GM23338 (cell line): ENCODE data around the gene CDCP1. TPM values are rescaled to one million over a fixed set of nuclear protein-coding genes. Genes with fewer than 3 reads are reported as not detected.

Experiments
- ATAC-seq: fragments of 200-7000 bp; cut with Tn5 transposase; 3 replicates; pipeline ENCODE4 v1.9.1; 2020
- DNase-seq: peaks from one replicate; pipeline ENCODE4 v3.0.0-alpha.2; 2015; ENCODE audit warnings: low spot score
- H2AFZ ChIP-seq: fragments of 200-600 bp; sonication (generic); 2 replicates; pipeline ENCODE4 v1.8.0; 2016; ENCODE audit warnings: antibody characterized with exemption, mild to moderate bottlenecking, moderate library complexity
- H3F3A ChIP-seq: fragments of 200-600 bp; sonication (generic); replicated peaks from 2 replicates; pipeline ENCODE4 v1.8.0; 2017; ENCODE audit warnings: antibody characterized with exemption, mixed run types, low read depth
- H3K27ac ChIP-seq: fragments of 200-600 bp; sonication (generic); 2 replicates; pipeline ENCODE4 v1.6.1; 2016; ENCODE audit warnings: low read depth
- H3K27me3 ChIP-seq: fragments of 200-600 bp; sonication (generic); 2 replicates; pipeline ENCODE4 v1.8.0; 2016; ENCODE audit warnings: mild to moderate bottlenecking, mixed run types, moderate library complexity; ENCODE audit not compliant: insufficient read depth
- H3K36me3 ChIP-seq: fragments of 200-600 bp; sonication (generic); 2 replicates; pipeline ENCODE4 v1.8.0; 2016; ENCODE audit warnings: mild to moderate bottlenecking; ENCODE audit not compliant: insufficient read depth
- H3K4me1 ChIP-seq: fragments of 200-600 bp; sonication (generic); 2 replicates; pipeline ENCODE4 v1.8.0; 2016; ENCODE audit warnings: mild to moderate bottlenecking, moderate library complexity; ENCODE audit not compliant: insufficient read depth
- H3K4me2 ChIP-seq: fragments of 200-600 bp; sonication (generic); 2 replicates; pipeline ENCODE4 v1.7.1; 2017; ENCODE audit warnings: mixed run types
- H3K4me3 ChIP-seq: fragments of 200-600 bp; sonication (generic); 2 replicates; pipeline ENCODE4 v1.6.1; 2016; ENCODE audit warnings: mixed run types
- H3K79me2 ChIP-seq: fragments of 200-600 bp; sonication (generic); replicated peaks from 2 replicates; pipeline ENCODE4 v1.8.0; 2017; ENCODE audit warnings: mild to moderate bottlenecking; ENCODE audit not compliant: insufficient read depth
- H3K9me2 ChIP-seq: fragments of 200-600 bp; sonication (generic); 2 replicates; pipeline ENCODE4 v1.8.0; 2017; ENCODE audit not compliant: insufficient read depth
- H4K20me1 ChIP-seq: fragments of 200-600 bp; sonication (generic); replicated peaks from 2 replicates; pipeline ENCODE4 v1.8.0; 2017; ENCODE audit warnings: mild to moderate bottlenecking; ENCODE audit not compliant: insufficient read depth
- H3K27ac Mint-ChIP-seq: 2 replicates; pipeline ENCODE4 v1.8.0; 2020; ENCODE audit warnings: inconsistent platforms, mild to moderate bottlenecking, moderate library complexity, mixed read lengths
- H3K27me3 Mint-ChIP-seq: 3 replicates; pipeline ENCODE4 v1.8.0; 2022; ENCODE audit warnings: low read depth, mild to moderate bottlenecking, moderate library complexity, mixed read lengths, inconsistent platforms; ENCODE audit not compliant: insufficient read depth, poor library complexity
- H3K36me3 Mint-ChIP-seq: 3 replicates; pipeline ENCODE4 v1.8.0; 2021; ENCODE audit warnings: low read depth, mild to moderate bottlenecking, inconsistent platforms, moderate library complexity, mixed read lengths
- H3K4me1 Mint-ChIP-seq: 3 replicates; pipeline ENCODE4 v1.8.0; 2020; ENCODE audit warnings: mild to moderate bottlenecking, inconsistent platforms, mixed read lengths
- H3K4me3 Mint-ChIP-seq: 3 replicates; pipeline ENCODE4 v1.8.0; 2021; ENCODE audit warnings: moderate library complexity, mild to moderate bottlenecking, inconsistent platforms, mixed read lengths
- H3K9me3 Mint-ChIP-seq: 3 replicates; pipeline ENCODE4 v1.8.0; 2020; ENCODE audit warnings: moderate library complexity, mild to moderate bottlenecking, inconsistent platforms, mixed read lengths
- CREB1 ChIP-seq: fragments of 250-450 bp; sonication (Bioruptor Pico); IDR thresholded peaks from 2 replicates; pipeline ENCODE4 v1.5.0; 2020; ENCODE audit warnings: low read depth, mild to moderate bottlenecking, moderate library complexity
- NANOG ChIP-seq: IDR thresholded peaks from 2 replicates; pipeline ENCODE4 v1.6.1; 2016; ENCODE audit warnings: antibody characterized with exemption, borderline replicate concordance
- polyA plus RNA-seq: library from polyadenylated mRNA; unstranded; fragments of >200 nt; fragmentation: Nextera tagmentation; extraction: Ambion mirVana; gene quantifications from 2 replicates; pipeline ENCODE4 v1.2.1, GENCODE V29; 2016
- total RNA-seq: library from RNA; depleted of rRNA; stranded (reverse); fragments of >200 nt; shearing (Covaris generic); gene quantifications from 2 replicates; pipeline ENCODE4 v1.2.3, GENCODE V29; 2014
- TF ChIP-seq, protein P1 (sequence below): IDR thresholded peaks from one replicate; pipeline ENCODE4 v1.6.1; 2018; ENCODE audit warnings: antibody characterized with exemption; ENCODE audit not compliant: unreplicated experiment
- TF ChIP-seq, protein P2 (sequence below): fragments of 250-450 bp; sonication (Bioruptor Pico); IDR thresholded peaks from 2 replicates; pipeline ENCODE4 v1.5.0; 2020; ENCODE audit warnings: mild to moderate bottlenecking, moderate library complexity

CDCP1 gene
- total and polyA plus RNA-seq, 2 experiments from 2014 or later: 7.7 to 20.1 TPM

DNA sequence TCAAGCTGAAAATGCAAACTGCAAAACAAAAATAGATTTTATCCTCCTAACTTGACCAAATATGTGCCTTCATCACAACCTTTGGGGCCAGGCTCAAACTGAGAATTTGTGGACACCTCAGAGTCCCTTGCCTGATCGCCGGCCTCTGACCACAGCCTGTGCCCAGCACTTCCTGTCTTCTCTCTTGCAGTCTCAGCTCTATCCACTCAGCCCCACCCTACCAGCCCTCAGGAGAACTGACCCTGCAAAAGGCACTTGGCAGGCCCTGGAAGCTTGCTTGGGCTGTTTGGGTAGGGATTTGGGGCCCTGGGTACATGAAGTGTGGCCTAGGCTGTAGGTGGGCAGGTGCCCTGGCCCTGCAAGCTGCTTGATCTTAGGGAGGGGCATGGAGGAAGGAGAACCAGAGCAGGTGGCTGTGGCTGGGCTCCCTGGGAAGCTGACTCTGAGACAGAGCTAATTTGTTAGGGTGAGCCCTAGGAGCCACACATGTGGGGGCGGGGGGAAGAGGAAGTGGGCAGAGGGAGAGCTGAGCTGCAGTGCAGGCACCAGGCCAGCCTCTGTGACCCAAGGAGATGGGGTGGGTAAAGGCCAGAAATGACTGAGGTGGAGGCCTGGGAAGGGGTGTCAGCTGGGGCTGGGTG lies 111.4 kb downstream of the CDCP1 start:
- ATAC-seq (no peak), DNase-seq (no peak)

More for the DNA sequence above, 111.4 kb downstream of the CDCP1 start:
- H3K36me3 Mint-ChIP-seq: no peaks in the 10 kb centered on the region
- peaks cover 13% of the 10 kb centered on the region for H3K4me1 ChIP-seq
- no peak overlapping the region for H3K27ac ChIP-seq
- H3F3A ChIP-seq: 0 out of 2 replicates have a peak, but pooled peaks cover 4% of the 10 kb centered on the region
- no peak overlapping the region for H2AFZ ChIP-seq
- H3K4me1 Mint-ChIP-seq: peaks cover 30% of the 10 kb centered on the region; the same call in 2 of the 3 replicates
- no peaks in the 10 kb centered on the region for H3K79me2 ChIP-seq
- H3K4me3 ChIP-seq: no peak overlapping the region
- H3K27me3 ChIP-seq: peaks cover 40% of the 10 kb centered on the region
- peaks cover 52% of the 10 kb centered on the region for H3K27me3 Mint-ChIP-seq
- no peaks in the 10 kb centered on the region for H4K20me1 ChIP-seq
- no peaks in the 10 kb centered on the region for H3K9me2 ChIP-seq
- no peaks in the 10 kb centered on the region for H3K9me3 Mint-ChIP-seq
- H3K27ac Mint-ChIP-seq: no peak overlapping the region
- H3K4me2 ChIP-seq: no peak overlapping the region
- H3K4me3 Mint-ChIP-seq: no peak overlapping the region
- TF ChIP-seq, protein P1, sequence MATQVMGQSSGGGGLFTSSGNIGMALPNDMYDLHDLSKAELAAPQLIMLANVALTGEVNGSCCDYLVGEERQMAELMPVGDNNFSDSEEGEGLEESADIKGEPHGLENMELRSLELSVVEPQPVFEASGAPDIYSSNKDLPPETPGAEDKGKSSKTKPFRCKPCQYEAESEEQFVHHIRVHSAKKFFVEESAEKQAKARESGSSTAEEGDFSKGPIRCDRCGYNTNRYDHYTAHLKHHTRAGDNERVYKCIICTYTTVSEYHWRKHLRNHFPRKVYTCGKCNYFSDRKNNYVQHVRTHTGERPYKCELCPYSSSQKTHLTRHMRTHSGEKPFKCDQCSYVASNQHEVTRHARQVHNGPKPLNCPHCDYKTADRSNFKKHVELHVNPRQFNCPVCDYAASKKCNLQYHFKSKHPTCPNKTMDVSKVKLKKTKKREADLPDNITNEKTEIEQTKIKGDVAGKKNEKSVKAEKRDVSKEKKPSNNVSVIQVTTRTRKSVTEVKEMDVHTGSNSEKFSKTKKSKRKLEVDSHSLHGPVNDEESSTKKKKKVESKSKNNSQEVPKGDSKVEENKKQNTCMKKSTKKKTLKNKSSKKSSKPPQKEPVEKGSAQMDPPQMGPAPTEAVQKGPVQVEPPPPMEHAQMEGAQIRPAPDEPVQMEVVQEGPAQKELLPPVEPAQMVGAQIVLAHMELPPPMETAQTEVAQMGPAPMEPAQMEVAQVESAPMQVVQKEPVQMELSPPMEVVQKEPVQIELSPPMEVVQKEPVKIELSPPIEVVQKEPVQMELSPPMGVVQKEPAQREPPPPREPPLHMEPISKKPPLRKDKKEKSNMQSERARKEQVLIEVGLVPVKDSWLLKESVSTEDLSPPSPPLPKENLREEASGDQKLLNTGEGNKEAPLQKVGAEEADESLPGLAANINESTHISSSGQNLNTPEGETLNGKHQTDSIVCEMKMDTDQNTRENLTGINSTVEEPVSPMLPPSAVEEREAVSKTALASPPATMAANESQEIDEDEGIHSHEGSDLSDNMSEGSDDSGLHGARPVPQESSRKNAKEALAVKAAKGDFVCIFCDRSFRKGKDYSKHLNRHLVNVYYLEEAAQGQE: no peak
- no peak for TF ChIP-seq NANOG
- TF ChIP-seq CREB1 (CRISPR knock-in tag): no peak
- TF ChIP-seq, protein P2, sequence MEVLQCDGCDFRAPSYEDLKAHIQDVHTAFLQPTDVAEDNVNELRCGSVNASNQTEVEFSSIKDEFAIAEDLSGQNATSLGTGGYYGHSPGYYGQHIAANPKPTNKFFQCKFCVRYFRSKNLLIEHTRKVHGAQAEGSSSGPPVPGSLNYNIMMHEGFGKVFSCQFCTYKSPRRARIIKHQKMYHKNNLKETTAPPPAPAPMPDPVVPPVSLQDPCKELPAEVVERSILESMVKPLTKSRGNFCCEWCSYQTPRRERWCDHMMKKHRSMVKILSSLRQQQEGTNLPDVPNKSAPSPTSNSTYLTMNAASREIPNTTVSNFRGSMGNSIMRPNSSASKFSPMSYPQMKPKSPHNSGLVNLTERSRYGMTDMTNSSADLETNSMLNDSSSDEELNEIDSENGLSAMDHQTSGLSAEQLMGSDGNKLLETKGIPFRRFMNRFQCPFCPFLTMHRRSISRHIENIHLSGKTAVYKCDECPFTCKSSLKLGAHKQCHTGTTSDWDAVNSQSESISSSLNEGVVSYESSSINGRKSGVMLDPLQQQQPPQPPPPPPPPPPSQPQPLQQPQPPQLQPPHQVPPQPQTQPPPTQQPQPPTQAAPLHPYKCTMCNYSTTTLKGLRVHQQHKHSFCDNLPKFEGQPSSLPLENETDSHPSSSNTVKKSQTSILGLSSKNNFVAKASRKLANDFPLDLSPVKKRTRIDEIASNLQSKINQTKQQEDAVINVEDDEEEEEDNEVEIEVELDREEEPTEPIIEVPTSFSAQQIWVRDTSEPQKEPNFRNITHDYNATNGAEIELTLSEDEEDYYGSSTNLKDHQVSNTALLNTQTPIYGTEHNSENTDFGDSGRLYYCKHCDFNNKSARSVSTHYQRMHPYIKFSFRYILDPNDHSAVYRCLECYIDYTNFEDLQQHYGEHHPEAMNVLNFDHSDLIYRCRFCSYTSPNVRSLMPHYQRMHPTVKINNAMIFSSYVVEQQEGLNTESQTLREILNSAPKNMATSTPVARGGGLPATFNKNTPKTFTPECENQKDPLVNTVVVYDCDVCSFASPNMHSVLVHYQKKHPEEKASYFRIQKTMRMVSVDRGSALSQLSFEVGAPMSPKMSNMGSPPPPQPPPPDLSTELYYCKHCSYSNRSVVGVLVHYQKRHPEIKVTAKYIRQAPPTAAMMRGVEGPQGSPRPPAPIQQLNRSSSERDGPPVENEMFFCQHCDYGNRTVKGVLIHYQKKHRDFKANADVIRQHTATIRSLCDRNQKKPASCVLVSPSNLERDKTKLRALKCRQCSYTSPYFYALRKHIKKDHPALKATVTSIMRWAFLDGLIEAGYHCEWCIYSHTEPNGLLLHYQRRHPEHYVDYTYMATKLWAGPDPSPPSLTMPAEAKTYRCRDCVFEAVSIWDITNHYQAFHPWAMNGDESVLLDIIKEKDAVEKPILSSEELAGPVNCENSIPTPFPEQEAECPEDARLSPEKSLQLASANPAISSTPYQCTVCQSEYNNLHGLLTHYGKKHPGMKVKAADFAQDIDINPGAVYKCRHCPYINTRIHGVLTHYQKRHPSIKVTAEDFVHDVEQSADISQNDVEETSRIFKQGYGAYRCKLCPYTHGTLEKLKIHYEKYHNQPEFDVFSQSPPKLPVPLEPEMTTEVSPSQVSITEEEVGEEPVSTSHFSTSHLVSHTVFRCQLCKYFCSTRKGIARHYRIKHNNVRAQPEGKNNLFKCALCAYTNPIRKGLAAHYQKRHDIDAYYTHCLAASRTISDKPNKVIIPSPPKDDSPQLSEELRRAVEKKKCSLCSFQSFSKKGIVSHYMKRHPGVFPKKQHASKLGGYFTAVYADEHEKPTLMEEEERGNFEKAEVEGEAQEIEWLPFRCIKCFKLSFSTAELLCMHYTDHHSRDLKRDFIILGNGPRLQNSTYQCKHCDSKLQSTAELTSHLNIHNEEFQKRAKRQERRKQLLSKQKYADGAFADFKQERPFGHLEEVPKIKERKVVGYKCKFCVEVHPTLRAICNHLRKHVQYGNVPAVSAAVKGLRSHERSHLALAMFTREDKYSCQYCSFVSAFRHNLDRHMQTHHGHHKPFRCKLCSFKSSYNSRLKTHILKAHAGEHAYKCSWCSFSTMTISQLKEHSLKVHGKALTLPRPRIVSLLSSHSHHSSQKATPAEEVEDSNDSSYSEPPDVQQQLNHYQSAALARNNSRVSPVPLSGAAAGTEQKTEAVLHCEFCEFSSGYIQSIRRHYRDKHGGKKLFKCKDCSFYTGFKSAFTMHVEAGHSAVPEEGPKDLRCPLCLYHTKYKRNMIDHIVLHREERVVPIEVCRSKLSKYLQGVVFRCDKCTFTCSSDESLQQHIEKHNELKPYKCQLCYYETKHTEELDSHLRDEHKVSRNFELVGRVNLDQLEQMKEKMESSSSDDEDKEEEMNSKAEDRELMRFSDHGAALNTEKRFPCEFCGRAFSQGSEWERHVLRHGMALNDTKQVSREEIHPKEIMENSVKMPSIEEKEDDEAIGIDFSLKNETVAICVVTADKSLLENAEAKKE: no peak
- H3K36me3 ChIP-seq: no peaks in the 10 kb centered on the region
